GM23338 (cell line): ENCODE results near the gene NLK.

Experiments used
- EZH2phosphoT487 ChIP-seq: fragments of 200-600 bp; sonication (generic); IDR thresholded peaks from one replicate; pipeline ENCODE4 v1.8.1; 2018; ENCODE audit warnings: antibody characterized with exemption; ENCODE audit not compliant: unreplicated experiment
- POLR2AphosphoS5 ChIP-seq: IDR thresholded peaks from 2 replicates; pipeline ENCODE4 v1.6.1; 2016; ENCODE audit warnings: antibody characterized with exemption, low read depth
- TF ChIP-seq, protein P1 (sequence below), 2 experiments: fragments of 200-600 bp in 1 of 2; sonication (generic) in 1 of 2; conservative IDR thresholded peaks; 2 replicates each; pipeline versions ENCODE4 v1.5.1 to v1.6.1; 2016 to 2017; ENCODE audit warnings: antibody characterized with exemption in 2 of 2, low read depth in 2 of 2, mild to moderate bottlenecking in 2 of 2, moderate library complexity in 1 of 2
- TF ChIP-seq, protein P2 (sequence below): IDR thresholded peaks from one replicate; pipeline ENCODE4 v1.6.1; 2018; ENCODE audit warnings: antibody characterized with exemption; ENCODE audit not compliant: unreplicated experiment

DNA sequence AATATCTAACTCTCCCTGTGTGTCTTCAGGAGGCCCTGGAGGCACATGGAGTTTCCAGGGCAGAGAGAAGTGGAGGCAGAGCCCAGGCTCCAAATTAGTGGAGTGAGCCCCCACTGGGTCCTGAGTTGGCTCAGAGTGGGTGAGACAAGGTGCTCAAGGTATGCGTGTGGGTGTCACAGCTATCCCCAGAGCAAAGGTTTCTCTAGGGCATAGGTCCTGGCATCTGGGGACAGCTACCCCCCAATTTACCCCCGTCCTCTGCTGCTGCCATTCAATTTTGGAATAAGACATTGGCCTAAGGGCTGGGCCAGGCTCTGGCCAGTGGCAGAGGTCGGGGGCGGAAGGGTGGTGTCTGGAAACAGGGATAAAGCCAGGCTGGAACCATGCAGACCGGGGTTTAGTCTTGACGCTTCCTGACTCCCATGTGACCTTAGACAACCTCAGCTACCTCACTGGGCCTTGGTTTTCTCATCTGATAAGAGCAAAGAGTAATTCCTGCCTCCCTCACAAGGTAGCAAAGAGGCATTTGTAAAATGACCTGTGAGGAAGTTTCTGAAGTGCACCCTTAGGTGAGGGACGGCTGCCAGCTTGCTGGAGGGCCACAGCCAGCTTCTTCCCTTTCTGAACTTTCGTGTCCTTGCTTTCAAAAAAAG lies 198.3 kb downstream of the NLK start:
- TF ChIP-seq, protein P1, sequence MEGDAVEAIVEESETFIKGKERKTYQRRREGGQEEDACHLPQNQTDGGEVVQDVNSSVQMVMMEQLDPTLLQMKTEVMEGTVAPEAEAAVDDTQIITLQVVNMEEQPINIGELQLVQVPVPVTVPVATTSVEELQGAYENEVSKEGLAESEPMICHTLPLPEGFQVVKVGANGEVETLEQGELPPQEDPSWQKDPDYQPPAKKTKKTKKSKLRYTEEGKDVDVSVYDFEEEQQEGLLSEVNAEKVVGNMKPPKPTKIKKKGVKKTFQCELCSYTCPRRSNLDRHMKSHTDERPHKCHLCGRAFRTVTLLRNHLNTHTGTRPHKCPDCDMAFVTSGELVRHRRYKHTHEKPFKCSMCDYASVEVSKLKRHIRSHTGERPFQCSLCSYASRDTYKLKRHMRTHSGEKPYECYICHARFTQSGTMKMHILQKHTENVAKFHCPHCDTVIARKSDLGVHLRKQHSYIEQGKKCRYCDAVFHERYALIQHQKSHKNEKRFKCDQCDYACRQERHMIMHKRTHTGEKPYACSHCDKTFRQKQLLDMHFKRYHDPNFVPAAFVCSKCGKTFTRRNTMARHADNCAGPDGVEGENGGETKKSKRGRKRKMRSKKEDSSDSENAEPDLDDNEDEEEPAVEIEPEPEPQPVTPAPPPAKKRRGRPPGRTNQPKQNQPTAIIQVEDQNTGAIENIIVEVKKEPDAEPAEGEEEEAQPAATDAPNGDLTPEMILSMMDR (conservative IDR thresholded peaks at IDR 0.05; ENCODE audit: low read depth in 2 of 2), result no peak
- TF ChIP-seq EZH2phosphoT487, result no peak
- no peak for TF ChIP-seq POLR2AphosphoS5
- TF ChIP-seq, protein P2, sequence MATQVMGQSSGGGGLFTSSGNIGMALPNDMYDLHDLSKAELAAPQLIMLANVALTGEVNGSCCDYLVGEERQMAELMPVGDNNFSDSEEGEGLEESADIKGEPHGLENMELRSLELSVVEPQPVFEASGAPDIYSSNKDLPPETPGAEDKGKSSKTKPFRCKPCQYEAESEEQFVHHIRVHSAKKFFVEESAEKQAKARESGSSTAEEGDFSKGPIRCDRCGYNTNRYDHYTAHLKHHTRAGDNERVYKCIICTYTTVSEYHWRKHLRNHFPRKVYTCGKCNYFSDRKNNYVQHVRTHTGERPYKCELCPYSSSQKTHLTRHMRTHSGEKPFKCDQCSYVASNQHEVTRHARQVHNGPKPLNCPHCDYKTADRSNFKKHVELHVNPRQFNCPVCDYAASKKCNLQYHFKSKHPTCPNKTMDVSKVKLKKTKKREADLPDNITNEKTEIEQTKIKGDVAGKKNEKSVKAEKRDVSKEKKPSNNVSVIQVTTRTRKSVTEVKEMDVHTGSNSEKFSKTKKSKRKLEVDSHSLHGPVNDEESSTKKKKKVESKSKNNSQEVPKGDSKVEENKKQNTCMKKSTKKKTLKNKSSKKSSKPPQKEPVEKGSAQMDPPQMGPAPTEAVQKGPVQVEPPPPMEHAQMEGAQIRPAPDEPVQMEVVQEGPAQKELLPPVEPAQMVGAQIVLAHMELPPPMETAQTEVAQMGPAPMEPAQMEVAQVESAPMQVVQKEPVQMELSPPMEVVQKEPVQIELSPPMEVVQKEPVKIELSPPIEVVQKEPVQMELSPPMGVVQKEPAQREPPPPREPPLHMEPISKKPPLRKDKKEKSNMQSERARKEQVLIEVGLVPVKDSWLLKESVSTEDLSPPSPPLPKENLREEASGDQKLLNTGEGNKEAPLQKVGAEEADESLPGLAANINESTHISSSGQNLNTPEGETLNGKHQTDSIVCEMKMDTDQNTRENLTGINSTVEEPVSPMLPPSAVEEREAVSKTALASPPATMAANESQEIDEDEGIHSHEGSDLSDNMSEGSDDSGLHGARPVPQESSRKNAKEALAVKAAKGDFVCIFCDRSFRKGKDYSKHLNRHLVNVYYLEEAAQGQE, result no peak
